Spleen (tissue), 7 donors: Measurements from ENCODE around the gene IRF2BPL.

Experiments
- CTCF ChIP-seq, 11 experiments: fragments of 200-600 bp in 7 of 11; fragments of 450-650 bp in 4 of 11; sonication (generic) in 4 of 11; IDR thresholded peaks in 8 of 11; conservative IDR thresholded peaks in 3 of 11; 1 replicate in 7 of 11; 2 replicates in 4 of 11; pipeline versions ENCODE4 v1.4.0 to v1.8.0; 2016 to 2021; ENCODE audit warnings: antibody characterized with exemption in 11 of 11, inconsistent platforms in 4 of 11, mild to moderate bottlenecking in 1 of 11
- POLR2A ChIP-seq, 3 donors: fragments of 450-650 bp; IDR thresholded peaks; one replicate each; pipeline ENCODE4 v1.5.1; 2017; ENCODE audit warnings: antibody characterized with exemption in 3 of 3, mild to moderate bottlenecking in 1 of 3
- donor health status: DM: no; HTN: no; CAD: no; lungs with moderate emphysema.
- donor health status: DM: no; HTN: no; CAD: no.
- donor health status: DM: no; HTN: no; CAD: no.

- TF ChIP-seq CTCF (IDR thresholded peaks at IDR 0.05 in 8 of 11, conservative IDR thresholded peaks at IDR 0.05 in 3 of 11) (no peak), POLR2A (IDR thresholded peaks at IDR 0.05) (no peak)
Observed at GRCh38 chr14:76975051-76975450, 53.5 kb downstream of the IRF2BPL start.
